ENCODE data around the gene MOGAT3. TPM values are rescaled to one million over a fixed set of nuclear protein-coding genes. Genes with fewer than 3 reads are reported as not detected.

Gene MOGAT3
- total and polyA plus RNA-seq, 7 donors: not detected

DNA sequence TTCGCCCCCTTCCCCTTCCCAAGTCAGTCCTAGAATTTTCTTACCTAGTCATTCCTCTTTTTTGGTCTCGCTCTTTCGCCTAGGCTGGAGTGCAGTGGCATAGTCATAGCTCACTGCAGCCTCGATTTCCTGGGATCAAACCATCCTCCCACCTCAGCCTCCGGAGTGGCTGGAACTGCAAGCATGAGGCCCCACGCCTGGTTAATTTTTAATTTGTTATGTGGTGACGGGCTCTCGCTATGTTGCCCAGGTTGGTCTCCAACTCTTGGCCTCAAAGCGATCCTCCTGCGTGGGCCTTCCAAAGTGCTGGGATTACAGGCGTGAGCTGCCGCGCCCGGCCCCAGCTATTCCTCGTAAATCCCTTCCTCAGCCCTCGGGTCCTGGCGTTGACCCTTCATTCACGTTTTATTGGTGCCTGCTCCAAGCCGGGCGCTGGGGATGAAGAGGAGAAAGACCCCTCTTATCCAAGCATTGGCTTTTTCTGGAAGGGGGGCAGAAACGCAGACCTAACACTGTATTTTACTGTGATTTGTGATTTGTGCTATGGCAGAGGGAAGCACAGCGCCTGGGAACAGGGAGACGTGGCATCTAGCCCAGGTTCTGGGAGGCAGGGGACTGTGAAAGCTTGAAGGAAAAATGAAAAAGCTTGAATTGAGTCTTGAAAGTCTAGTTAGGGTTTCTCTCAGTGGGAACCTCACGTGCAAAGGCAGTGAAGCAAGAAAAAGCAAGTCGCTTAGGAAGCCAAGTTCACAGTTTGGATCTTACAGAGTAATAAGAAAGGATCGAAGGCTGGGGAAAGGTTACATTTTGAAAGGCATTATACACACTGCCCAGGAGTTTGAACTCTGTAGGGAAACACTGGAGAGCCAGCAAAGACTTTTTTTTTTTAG is 17.6 kb upstream of the MOGAT3 start:
- DNase-seq (no peak), ATAC-seq (peak in 2 of 4 donors; percentile 2 to 10)
- WGBS, 3 donors: 6 to 7% (median 7%) methylated on average over 26 of the region's 26 CpGs
- intact Hi-C loops (cut with DNase I): loop anchor here (2.0 to 5.0 kb wide), 2 partner anchors 26 to 34 kb away; partner anchors contain the start of gene FIS1 (in 1 of the 2)
- no peaks in the 10 kb centered on the region for H3K9me3 ChIP-seq
- peak overlapping the region; percentile 88 for H3K27ac ChIP-seq
- peaks cover 0 to 38% of the 10 kb centered on the region in 2 donors for H3K36me3 ChIP-seq (ENCODE audit: insufficient read depth in 1 of 2, low read depth in 1 of 2)
- H3K4me3 ChIP-seq: peak overlapping the region; percentile 97
- no peak for TF ChIP-seq CTCF (IDR thresholded peaks at IDR 0.05)
- H3K27me3 ChIP-seq (ENCODE audit: insufficient read depth in 3 of 3, low read length in 2 of 3): no peaks in the 10 kb centered on the region
- peaks cover 20% of the 10 kb centered on the region for H3K4me1 ChIP-seq

DNA sequence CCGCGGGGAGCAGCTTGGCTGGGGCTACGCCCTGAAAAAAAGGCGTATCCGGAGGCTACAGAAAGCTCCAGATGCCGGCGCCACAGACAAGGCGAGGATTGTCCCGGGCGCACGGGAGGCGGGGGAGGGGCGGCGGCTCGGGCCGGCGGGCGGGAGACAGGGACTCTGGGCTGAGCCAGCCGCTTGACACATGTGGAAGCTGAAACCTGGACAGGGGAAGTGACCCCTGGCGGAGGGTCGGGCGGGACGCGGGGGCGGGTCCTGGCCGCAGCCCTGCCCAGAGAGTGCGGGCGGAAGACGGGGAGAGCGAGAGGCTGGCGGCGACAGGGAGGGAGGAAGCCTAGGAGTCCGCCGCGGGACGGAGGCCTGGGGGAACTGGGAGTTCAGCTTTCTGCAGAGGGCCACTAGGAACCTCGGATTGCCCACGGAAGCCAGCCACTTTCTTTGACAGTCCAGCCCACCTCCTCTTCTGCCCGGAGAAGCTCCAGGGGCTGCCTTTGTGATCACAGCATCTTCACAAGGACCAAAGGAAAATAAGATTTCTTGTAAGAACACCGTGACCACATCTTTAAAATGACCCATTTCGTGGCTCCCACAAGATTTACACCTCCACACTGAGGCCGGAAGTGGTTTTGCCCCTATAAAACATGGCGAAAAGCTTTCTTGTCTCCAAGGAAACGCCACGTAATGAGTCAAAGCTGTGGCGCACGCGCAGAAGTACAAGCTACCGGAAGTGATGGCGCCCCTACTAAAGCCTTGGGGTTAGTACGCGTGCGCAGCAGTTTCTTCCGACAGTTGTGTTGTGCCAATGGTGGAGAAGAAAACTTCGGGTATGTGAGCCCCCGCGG is 16.8 kb upstream of the MOGAT3 start, which contains the start of the genes PLOD3 and ZNHIT1:
TSS of gene PLOD3 (minus strand) at position 194 of the 848 bp plus-strand sequence. CDS start 307 bp downstream, outside the sequence.
TSS of gene ZNHIT1 (plus strand) at position 778 of the 848 bp plus-strand sequence. CDS start at position 809, 31 bp downstream.
- WGBS, 3 donors: 0 to 1% (median 1%) methylated on average over 52 to 57 of the region's 57 CpGs
- H3K4me1 ChIP-seq: peaks cover 20% of the 10 kb centered on the region
- H3K27ac ChIP-seq: peak within 1 kb of the TSS; percentile 88
- peak within 1 kb of the TSS; percentile 97 for H3K4me3 ChIP-seq
- H3K36me3 ChIP-seq (ENCODE audit: insufficient read depth in 1 of 2, low read depth in 1 of 2): peaks cover 0 to 38% of the 10 kb centered on the region in 2 donors
- no peaks in the 10 kb centered on the region for H3K27me3 ChIP-seq (ENCODE audit: insufficient read depth in 3 of 3, low read length in 2 of 3)
- ATAC-seq (peak; percentile 93 to 94 (median 94)), DNase-seq (peak; percentile 98 to 99)
- no peak for TF ChIP-seq CTCF (IDR thresholded peaks at IDR 0.05)
- intact Hi-C loops (cut with DNase I): loop anchor here (2.0 to 5.0 kb wide), 2 partner anchors 27 to 35 kb away; partner anchors contain the start of gene FIS1 (in 1 of the 2)
- no peaks in the 10 kb centered on the region for H3K9me3 ChIP-seq

- Histone ChIP-seq H3K4me3 (peak overlapping the region; percentile 97), H3K36me3 (ENCODE audit: insufficient read depth in 1 of 2, low read depth in 1 of 2) (peaks cover 0 to 41% of the 10 kb centered on the region in 2 donors), H3K27ac (peak overlapping the region; percentile 88), H3K4me1 (peaks cover 20% of the 10 kb centered on the region), H3K9me3 (no peaks in the 10 kb centered on the region), H3K27me3 (ENCODE audit: insufficient read depth in 3 of 3, low read length in 2 of 3) (no peaks in the 10 kb centered on the region)
- DNase-seq (no peak), ATAC-seq (no peak)
- 1 to 3% (median 2%) methylated on average over 24 to 34 of the region's 34 CpGs for WGBS, 3 donors
- intact Hi-C loops (cut with DNase I): loop anchor here in 1 of 2 donors (5.0 kb wide), 1 partner anchor 35 kb away; no protein-coding TSS in a partner anchor
- peak; percentile 4 for TF ChIP-seq CTCF (IDR thresholded peaks at IDR 0.05)
Measured at GRCh38 chr7:101216860-101217387, 16.1 kb upstream of the MOGAT3 start.

All from psoas muscle (tissue), 8 donors.